HepG2 (cell line): ENCODE data around the gene TEKT2. TPM values are rescaled to one million over a fixed set of nuclear protein-coding genes. Genes with fewer than 3 reads are reported as not detected.

Source experiments
- ATAC-seq: fragments of 200-7000 bp; cut with Tn5 transposase; 3 replicates; pipeline ENCODE4 v1.9.1; 2020; ENCODE audit warnings: mild to moderate bottlenecking, moderate library complexity
- BruUV-seq: library from RNA; stranded (reverse); fragments of 400-500 nt; replicated peaks from 2 replicates; lab custom pipeline; 2021; lab: Mats Ljungman, UMichigan
- CTCF ChIA-PET: fragments of 300-600 bp; formaldehyde crosslinking; extraction: SDS; loops from one replicate; lab custom pipeline; 2021; ENCODE audit warnings: low total read pairs, inconsistent platforms, low intra/inter-chr PET ratio; lab: Yijun Ruan, JAX
- POLR2A ChIA-PET: fragments of 350-600 bp; sonication (Branson Sonifier 250); formaldehyde crosslinking; loops from one replicate; lab custom pipeline; 2020; ENCODE audit warnings: antibody characterized with exemption, inconsistent platforms; lab: Yijun Ruan, JAX
- DNase-seq: peaks from one replicate; pipeline ENCODE4 v3.0.0-alpha.2; 2015; ENCODE audit warnings: low spot score
- FAIRE-seq: peaks from 3 replicates; lab custom pipeline; 2011; peaks lifted over from hg19 to GRCh38; lab: Jason Lieb, UNC
- H2AFZ ChIP-seq: one replicate; pipeline ENCODE4 v1.6.1; 2011; ENCODE audit warnings: low read length, inconsistent platforms
- H3K27ac ChIP-seq: fragments of 300-600 bp; 3 replicates; pipeline ENCODE4 v1.8.0; 2011; ENCODE audit warnings: mixed run types, mild to moderate bottlenecking, mixed read lengths, low read length, inconsistent platforms; ENCODE audit not compliant: insufficient read depth; ENCODE audit errors: extremely low read length
- H3K27me3 ChIP-seq, 2 experiments: fragments of 200-600 bp in 1 of 2; 2 replicates in 1 of 2; 3 replicates in 1 of 2; pipeline versions ENCODE4 v1.6.0 to v1.8.0; 2011; ENCODE audit warnings: low read length in 2 of 2, mild to moderate bottlenecking in 2 of 2, moderate library complexity in 2 of 2, inconsistent platforms in 1 of 2; ENCODE audit not compliant: insufficient read depth in 2 of 2, control insufficient read depth in 1 of 2
- H3K36me3 ChIP-seq, 2 experiments: fragments of 200-600 bp in 1 of 2; replicated peaks in 1 of 2; 2 replicates in 1 of 2; 3 replicates in 1 of 2; pipeline versions ENCODE4 v1.5.1 to v1.8.0; 2011; ENCODE audit warnings: low read length in 2 of 2, inconsistent platforms in 1 of 2; ENCODE audit not compliant: insufficient read depth in 2 of 2, control insufficient read depth in 1 of 2
- H3K4me1 ChIP-seq: 2 replicates; pipeline ENCODE4 v1.5.1; 2012; ENCODE audit warnings: low read length, inconsistent platforms; ENCODE audit not compliant: insufficient read depth
- H3K4me2 ChIP-seq: 2 replicates; pipeline ENCODE4 v1.6.0; 2011; ENCODE audit warnings: low read depth, low read length, inconsistent platforms
- H3K4me3 ChIP-seq, 3 experiments: fragments of 200-600 bp in 1 of 3; sonication (generic), shearing (Covaris generic) in 1 of 3; replicated peaks in 1 of 3; 2 replicates each; pipeline ENCODE4 v1.5.1; 2011 to 2016; ENCODE audit warnings: low read length in 3 of 3, inconsistent platforms in 2 of 3, low read depth in 2 of 3, mild to moderate bottlenecking in 2 of 3, control low read depth in 1 of 3, mixed read lengths in 1 of 3; ENCODE audit not compliant: insufficient read depth in 1 of 3
- H3K79me2 ChIP-seq: one replicate; pipeline ENCODE4 v1.6.1; 2011; ENCODE audit warnings: low read length, inconsistent platforms; ENCODE audit not compliant: insufficient read depth
- H3K9ac ChIP-seq: 2 replicates; pipeline ENCODE4 v1.6.0; 2011; ENCODE audit warnings: mild to moderate bottlenecking, low read depth, low read length, inconsistent platforms; ENCODE audit not compliant: insufficient read depth
- H3K9me3 ChIP-seq: 2 replicates; pipeline ENCODE4 v1.5.1; 2012; ENCODE audit warnings: mild to moderate bottlenecking, low read length
- H4K20me1 ChIP-seq: 2 replicates; pipeline ENCODE4 v1.6.0; 2011; ENCODE audit warnings: inconsistent platforms, mild to moderate bottlenecking, low read length, moderate library complexity; ENCODE audit not compliant: insufficient read depth
- FOXA1 ChIP-seq, 2 experiments: fragments of 450-650 bp in 1 of 2; sonication (generic) in 1 of 2; formaldehyde crosslinking in 1 of 2; IDR thresholded peaks; 2 replicates each; pipeline versions ENCODE4 v1.4.0 to v1.6.1; 2016 to 2020; ENCODE audit warnings: missing genetic modification reagents in 1 of 2
- HINFP ChIP-seq: sonication (generic); formaldehyde crosslinking; IDR thresholded peaks from 2 replicates; pipeline ENCODE4 v1.4.0; 2020; ENCODE audit warnings: low read depth, mild to moderate bottlenecking, missing genetic modification reagents
- HNRNPH1 ChIP-seq: fragments of 200-400 bp; formaldehyde crosslinking; optimal IDR thresholded peaks from 2 replicates; pipeline ENCODE3; 2017; ENCODE audit warnings: mild to moderate bottlenecking, low read depth, low read length
- HOXA7 ChIP-seq: sonication (generic); formaldehyde crosslinking; IDR thresholded peaks from 2 replicates; pipeline ENCODE4 v1.8.1; 2022; ENCODE audit warnings: mild to moderate bottlenecking, missing genetic modification reagents, moderate library complexity
- KDM5A ChIP-seq: fragments of 200-600 bp; sonication (generic); IDR thresholded peaks from 2 replicates; pipeline ENCODE4 v1.7.0; 2018; ENCODE audit warnings: antibody characterized with exemption, mild to moderate bottlenecking, low read length, borderline replicate concordance
- MEIS1 ChIP-seq: sonication (generic); formaldehyde crosslinking; IDR thresholded peaks from 2 replicates; pipeline ENCODE4 v1.9.0; 2021; ENCODE audit warnings: mild to moderate bottlenecking, missing genetic modification reagents, moderate library complexity, borderline replicate concordance
- MNT ChIP-seq: fragments of 450-650 bp; IDR thresholded peaks from 2 replicates; pipeline ENCODE4 v1.6.1; 2016
- NFKB2 ChIP-seq: sonication (generic); formaldehyde crosslinking; IDR thresholded peaks from 2 replicates; pipeline ENCODE4 v1.4.0; 2020; ENCODE audit warnings: missing genetic modification reagents, borderline replicate concordance
- POGZ ChIP-seq: sonication (generic); formaldehyde crosslinking; IDR thresholded peaks from 2 replicates; pipeline ENCODE4 v1.4.0; 2020; ENCODE audit warnings: mild to moderate bottlenecking, missing genetic modification reagents
- RFX5 ChIP-seq: IDR thresholded peaks from 2 replicates; pipeline ENCODE4 v1.6.1; 2011; ENCODE audit warnings: low read depth, low read length, improper control_type of control experiment
- THAP9 ChIP-seq: sonication (generic); formaldehyde crosslinking; IDR thresholded peaks from 2 replicates; pipeline ENCODE4; 2020; ENCODE audit warnings: missing genetic modification reagents, mild to moderate bottlenecking, borderline replicate concordance
- WGBS: methylation state at CpG from one replicate; pipeline ENCODE4 v1.1.6; 2017; ENCODE audit warnings: low lambda C conversion rate; 5-methylcytosine and 5-hydroxymethylcytosine counted together
- in situ Hi-C: cut with HindIII; loops from 2 replicates; pipeline ENCODE4 v1.10.0; 2017; ENCODE audit warnings: low pct_unique_long_range_greater_than_20kb; ENCODE audit not compliant: extremely low pct_ligation_motif_present
- intact Hi-C: fragments of 100-400 bp; cut with micrococcal nuclease; formaldehyde crosslinking; loops from one replicate; pipeline ENCODE4 v1.10.0; 2022; ENCODE audit not compliant: unreplicated experiment
- polyA plus RNA-seq, 8 experiments: library from polyadenylated mRNA; depleted of rRNA in 3 of 8; stranded (reverse) in 7 of 8; unstranded in 1 of 8; fragments of >200 nt; fragmentation: Illumina TruSeq in 4 of 8; extraction: Trizol in 4 of 8; gene quantifications; 2 replicates each; pipeline versions ENCODE4 v1.2.1 to v1.2.3, GENCODE V29; 2011 to 2016; ENCODE audit warnings: low read depth in 4 of 8, missing spikeins in 1 of 8, mixed read lengths in 1 of 8; ENCODE audit not compliant: insufficient read depth in 1 of 8
- total RNA-seq, 5 experiments: library from RNA; depleted of rRNA; stranded (reverse); fragments of >200 nt; fragmentation: Illumina TruSeq; extraction: Trizol; gene quantifications; 2 replicates each; pipeline ENCODE4 v1.2.3, GENCODE V29; 2016; ENCODE audit warnings: low read depth in 1 of 5

The TEKT2 gene
- total and polyA plus RNA-seq, 2 of the 13 experiments (the other 11 are each of a cell fraction or from before 2014, with no cell fraction given) = 0.31 to 0.38 TPM

- FAIRE-seq = no peak
- TF ChIP-seq HNRNPH1 (no peak), NFKB2 (CRISPR knock-in tag) (0 out of 2 replicates have a peak, but pooled peaks have one; percentile 6)
- WGBS = 64% methylated on average over 6 of the region's 6 CpGs
- H3K4me2 ChIP-seq = no peak overlapping the region
- ATAC-seq = no peak
- no peak for DNase-seq
- H2AFZ ChIP-seq = no peak overlapping the region
- H3K9ac ChIP-seq = no peak overlapping the region
- no TSS peak for BruUV-seq
- H4K20me1 ChIP-seq = no peaks in the 10 kb centered on the region
- H3K9me3 ChIP-seq = no peaks in the 10 kb centered on the region
- CTCF ChIA-PET = interaction anchor here (2.6 to 5.0 kb wide), 2 partner anchors 34 to 87 kb away, joined by 34 to 104 read pairs; no protein-coding TSS in a partner anchor
- H3K4me1 ChIP-seq = peaks cover 33% of the 10 kb centered on the region
- POLR2A ChIA-PET = no interaction called here
- H3K36me3 ChIP-seq = peaks cover 1 to 8% of the 10 kb centered on the region in 2 experiments; a peak in 4 of 5 replicates
- in situ Hi-C loops (no loop called here), intact Hi-C loops (loop anchor here (1.0 kb wide), 1 partner anchor 88 kb away; no protein-coding TSS in a partner anchor)
- H3K79me2 ChIP-seq = no peaks in the 10 kb centered on the region
- H3K27ac ChIP-seq = no peak overlapping the region
- no peaks in the 10 kb centered on the region for H3K27me3 ChIP-seq
- H3K4me3 ChIP-seq = no peak overlapping the region
Observed at GRCh38 chr1:36100376-36100775, 16.5 kb downstream of the TEKT2 start.

GRCh38 chr1:36101546-36101945 lies 17.7 kb downstream of the TEKT2 start:
- BruUV-seq = no TSS peak
- no peak for DNase-seq
- Histone ChIP-seq H3K4me1 (peaks cover 45% of the 10 kb centered on the region), H3K27me3 (no peaks in the 10 kb centered on the region), H3K27ac (no peak overlapping the region), H3K9me3 (no peaks in the 10 kb centered on the region), H2AFZ (no peak overlapping the region), H3K36me3 (no peaks in the 10 kb centered on the region), H3K4me2 (no peak overlapping the region), H3K4me3 (no peak overlapping the region), H4K20me1 (no peaks in the 10 kb centered on the region), H3K9ac (no peak overlapping the region), H3K79me2 (no peaks in the 10 kb centered on the region)
- ChIA-PET POLR2A (no interaction called here), CTCF (interaction anchor here (2.5 to 2.6 kb wide), 2 partner anchors 33 to 86 kb away, joined by 9 to 34 read pairs; no protein-coding TSS in a partner anchor)
- intact Hi-C loops = no loop called here
- WGBS = 89% methylated on average over 5 of the region's 5 CpGs
- no peak for ATAC-seq
- FAIRE-seq = no peak
- in situ Hi-C loops = no loop called here
- TF ChIP-seq HINFP (CRISPR knock-in tag) (no peak), RFX5 (no peak), POGZ (CRISPR knock-in tag) (no peak), KDM5A (no peak), MNT (no peak), HOXA7 (CRISPR knock-in tag) (no peak), FOXA1 (IDR thresholded peaks at IDR 0.05) (no peak), FOXA1 (CRISPR knock-in tag; IDR thresholded peaks at IDR 0.05) (no peak), THAP9 (CRISPR knock-in tag) (no peak), MEIS1 (CRISPR knock-in tag) (no peak)
